Measurements from ENCODE around the gene KCNIP4.

Gene KCNIP4

DNA sequence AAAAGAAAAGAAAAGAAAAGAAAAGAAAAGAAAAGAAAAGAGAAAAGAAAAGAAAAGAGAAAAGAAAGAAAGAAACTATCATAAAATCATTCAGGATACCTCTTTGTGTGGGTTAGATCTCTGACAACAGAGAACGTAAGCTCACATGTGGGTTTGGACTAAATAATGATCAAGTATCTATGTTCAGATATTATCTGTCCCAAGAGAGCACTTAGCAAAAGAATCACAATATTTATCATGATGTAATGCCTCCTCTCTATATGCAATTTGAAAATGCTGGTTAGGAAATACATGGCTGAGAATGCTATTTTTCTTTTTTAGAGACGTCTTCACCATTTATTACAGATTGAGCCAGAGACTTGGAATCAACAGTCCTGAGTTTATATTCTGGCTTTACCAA lies 191.3 kb downstream of the KCNIP4 start:
- no peak for DNase-seq (ENCODE audit: low read depth in 1 of 2, low spot score in 1 of 2)
- Histone ChIP-seq H3K4me3 (replicated peaks; ENCODE audit: insufficient read depth, low read length) (no peak overlapping the region), H3K27me3 (ENCODE audit: insufficient read depth, poor library complexity, severe bottlenecking) (no peaks in the 10 kb centered on the region)

DNA sequence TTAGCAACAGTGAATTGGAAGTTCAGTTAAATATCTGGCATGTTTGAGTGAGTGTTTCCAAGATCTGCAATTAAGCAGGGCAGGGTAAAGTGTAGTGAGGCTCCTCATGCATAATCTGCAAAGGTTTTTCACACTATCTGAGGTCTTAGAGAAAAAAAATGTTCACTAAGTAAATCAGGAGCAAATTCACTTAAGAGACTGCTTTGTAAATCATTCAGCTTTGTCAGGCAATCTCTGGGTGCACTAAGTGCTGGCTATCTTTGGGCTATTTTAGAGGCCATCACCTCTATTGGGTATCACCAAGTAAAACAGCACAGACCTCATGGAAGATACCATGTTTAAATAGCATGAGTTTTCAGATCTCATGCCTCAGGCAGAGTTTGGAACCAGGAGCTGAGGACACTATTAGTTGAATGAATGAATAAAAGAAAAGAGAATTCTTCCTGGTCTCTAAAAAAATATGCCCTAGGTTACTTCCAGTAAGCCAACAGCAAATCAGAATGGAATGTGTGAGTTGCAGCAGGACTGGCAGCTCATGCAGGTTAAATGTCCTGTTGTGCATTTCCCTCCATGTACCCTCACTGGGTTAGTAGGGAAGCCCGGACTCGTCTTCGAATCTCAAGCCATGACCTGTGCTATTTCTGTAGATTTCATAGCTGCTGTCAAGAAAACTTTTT lies 195.3 kb downstream of the KCNIP4 start:
- TF ChIP-seq SPI1 (IDR thresholded peaks at IDR 0.05; ENCODE audit: borderline replicate concordance, low read depth), result no peak
- no peak for DNase-seq (ENCODE audit: low read depth in 1 of 2, low spot score in 1 of 2)
- H3K4me3 ChIP-seq (replicated peaks; ENCODE audit: insufficient read depth, low read length), result no peak overlapping the region

More for the DNA sequence above, 191.3 kb downstream of the KCNIP4 start:
- no peak overlapping the region for H3K27ac ChIP-seq (replicated peaks)
- no peak for TF ChIP-seq CTCF (IDR thresholded peaks at IDR 0.05; ENCODE audit: insufficient read depth, low read length)
- no peak for TF ChIP-seq SPI1 (IDR thresholded peaks at IDR 0.05; ENCODE audit: borderline replicate concordance, low read depth)
- no peak for TF ChIP-seq GABPA (IDR thresholded peaks at IDR 0.05; ENCODE audit: low read depth)
- TF ChIP-seq POLR2AphosphoS5 (IDR thresholded peaks at IDR 0.05; ENCODE audit: low read depth), result no peak
- TF ChIP-seq, protein P1, sequence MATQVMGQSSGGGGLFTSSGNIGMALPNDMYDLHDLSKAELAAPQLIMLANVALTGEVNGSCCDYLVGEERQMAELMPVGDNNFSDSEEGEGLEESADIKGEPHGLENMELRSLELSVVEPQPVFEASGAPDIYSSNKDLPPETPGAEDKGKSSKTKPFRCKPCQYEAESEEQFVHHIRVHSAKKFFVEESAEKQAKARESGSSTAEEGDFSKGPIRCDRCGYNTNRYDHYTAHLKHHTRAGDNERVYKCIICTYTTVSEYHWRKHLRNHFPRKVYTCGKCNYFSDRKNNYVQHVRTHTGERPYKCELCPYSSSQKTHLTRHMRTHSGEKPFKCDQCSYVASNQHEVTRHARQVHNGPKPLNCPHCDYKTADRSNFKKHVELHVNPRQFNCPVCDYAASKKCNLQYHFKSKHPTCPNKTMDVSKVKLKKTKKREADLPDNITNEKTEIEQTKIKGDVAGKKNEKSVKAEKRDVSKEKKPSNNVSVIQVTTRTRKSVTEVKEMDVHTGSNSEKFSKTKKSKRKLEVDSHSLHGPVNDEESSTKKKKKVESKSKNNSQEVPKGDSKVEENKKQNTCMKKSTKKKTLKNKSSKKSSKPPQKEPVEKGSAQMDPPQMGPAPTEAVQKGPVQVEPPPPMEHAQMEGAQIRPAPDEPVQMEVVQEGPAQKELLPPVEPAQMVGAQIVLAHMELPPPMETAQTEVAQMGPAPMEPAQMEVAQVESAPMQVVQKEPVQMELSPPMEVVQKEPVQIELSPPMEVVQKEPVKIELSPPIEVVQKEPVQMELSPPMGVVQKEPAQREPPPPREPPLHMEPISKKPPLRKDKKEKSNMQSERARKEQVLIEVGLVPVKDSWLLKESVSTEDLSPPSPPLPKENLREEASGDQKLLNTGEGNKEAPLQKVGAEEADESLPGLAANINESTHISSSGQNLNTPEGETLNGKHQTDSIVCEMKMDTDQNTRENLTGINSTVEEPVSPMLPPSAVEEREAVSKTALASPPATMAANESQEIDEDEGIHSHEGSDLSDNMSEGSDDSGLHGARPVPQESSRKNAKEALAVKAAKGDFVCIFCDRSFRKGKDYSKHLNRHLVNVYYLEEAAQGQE (IDR thresholded peaks at IDR 0.05; ENCODE audit: insufficient replicate concordance, low read depth), result no peak

DNA sequence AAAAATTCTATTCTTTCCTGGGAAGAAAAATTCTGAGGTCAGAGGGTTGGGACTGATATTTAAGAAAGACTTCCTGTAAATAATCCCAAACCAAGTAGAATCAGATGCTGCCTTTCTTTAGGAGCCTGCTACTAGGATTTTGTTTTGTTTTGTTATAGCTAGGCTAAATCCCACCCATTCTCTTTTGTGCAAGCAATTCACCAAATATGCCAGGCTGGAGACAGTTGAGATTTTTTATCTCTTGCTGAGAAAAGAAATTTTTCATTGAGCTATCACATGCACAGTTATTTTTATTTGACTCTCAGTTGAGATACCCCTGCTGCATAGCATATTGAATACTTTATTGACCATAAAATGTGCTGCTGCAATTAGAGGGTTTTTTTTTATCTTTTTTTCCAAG lies 196.0 kb downstream of the KCNIP4 start:
- H3K27ac ChIP-seq (replicated peaks), result no peak overlapping the region
- no peaks in the 10 kb centered on the region for H3K27me3 ChIP-seq (ENCODE audit: insufficient read depth, poor library complexity, severe bottlenecking)
- DNase-seq (ENCODE audit: low read depth in 1 of 2, low spot score in 1 of 2), result no peak
- no peak for TF ChIP-seq CTCF (IDR thresholded peaks at IDR 0.05; ENCODE audit: insufficient read depth, low read length)
- TF ChIP-seq, protein P1 (IDR thresholded peaks at IDR 0.05; ENCODE audit: insufficient replicate concordance, low read depth), result no peak
- TF ChIP-seq GABPA (IDR thresholded peaks at IDR 0.05; ENCODE audit: low read depth), result no peak
- TF ChIP-seq SPI1 (IDR thresholded peaks at IDR 0.05; ENCODE audit: borderline replicate concordance, low read depth), result no peak
- H3K4me3 ChIP-seq (replicated peaks; ENCODE audit: insufficient read depth, low read length), result no peak overlapping the region

More for the DNA sequence above, 195.3 kb downstream of the KCNIP4 start:
- Histone ChIP-seq H3K27me3 (ENCODE audit: insufficient read depth, poor library complexity, severe bottlenecking) (no peaks in the 10 kb centered on the region), H3K27ac (replicated peaks) (no peak overlapping the region)

DNA sequence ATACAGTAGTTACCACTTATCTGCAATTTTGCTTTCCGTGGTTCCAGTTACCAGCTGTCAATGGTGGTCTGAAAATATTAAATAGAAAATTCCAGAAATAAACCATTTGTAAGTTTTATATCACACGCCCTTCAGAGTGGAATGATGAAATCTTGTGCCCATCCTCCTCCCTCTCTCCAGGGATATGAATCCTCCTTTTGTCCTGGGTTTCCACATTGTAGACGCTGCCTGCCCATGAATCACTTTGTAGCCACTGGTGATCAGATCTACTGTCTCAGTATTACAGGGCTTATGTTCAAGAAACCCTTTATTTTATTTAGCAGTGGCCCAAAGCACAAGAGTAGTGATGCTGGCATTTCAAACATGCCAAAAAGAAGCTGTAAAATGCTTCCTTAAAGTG lies 198.6 kb downstream of the KCNIP4 start:
- no peaks in the 10 kb centered on the region for H3K27me3 ChIP-seq (ENCODE audit: insufficient read depth, poor library complexity, severe bottlenecking)
- H3K4me3 ChIP-seq (replicated peaks; ENCODE audit: insufficient read depth, low read length), result no peak overlapping the region
- no peak for DNase-seq (ENCODE audit: low read depth in 1 of 2, low spot score in 1 of 2)
- no peak overlapping the region for H3K27ac ChIP-seq (replicated peaks)
- TF ChIP-seq GABPA (IDR thresholded peaks at IDR 0.05; ENCODE audit: low read depth) (no peak), SPI1 (IDR thresholded peaks at IDR 0.05; ENCODE audit: borderline replicate concordance, low read depth) (no peak), CTCF (IDR thresholded peaks at IDR 0.05; ENCODE audit: insufficient read depth, low read length) (no peak), POLR2AphosphoS5 (IDR thresholded peaks at IDR 0.05; ENCODE audit: low read depth) (no peak)
- TF ChIP-seq, protein P1 (IDR thresholded peaks at IDR 0.05; ENCODE audit: insufficient replicate concordance, low read depth), result no peak

Data from HL-60 (cell line).